ENCODE data around the gene DGUOK. TPM values are rescaled to one million over a fixed set of nuclear protein-coding genes. Genes with fewer than 3 reads are reported as not detected.

Gene DGUOK
- total RNA-seq, 1 experiment from 2014 or later, result 94.7 TPM

Other genes with a start within 250 kb of the DGUOK start
- gene TPRKB, start 189.5 kb upstream of the DGUOK start, total RNA-seq (2014; rRNA removed; shearing (Covaris generic)), result 52.8 and 85.2 TPM in 2 replicates
- 30.3 and 40.4 TPM in 2 replicates for gene DUSP11, start 146.8 kb upstream of the DGUOK start, total RNA-seq (2014; rRNA removed; shearing (Covaris generic))
- 0.03 TPM in 1 of 2 replicates, not detected in the other for gene C2orf78, start 142.7 kb upstream of the DGUOK start, total RNA-seq (2014; rRNA removed; shearing (Covaris generic))
- 61.6 and 76.6 TPM in 2 replicates for gene STAMBP, start 97.9 kb upstream of the DGUOK start, total RNA-seq (2014; rRNA removed; shearing (Covaris generic))
- gene ACTG2, start 33.9 kb upstream of the DGUOK start, total RNA-seq (2014; rRNA removed; shearing (Covaris generic)), result 78.8 and 135 TPM in 2 replicates
- 2.1 and 2.4 TPM in 2 replicates for gene TET3, start 58.0 kb downstream of the DGUOK start, total RNA-seq (2014; rRNA removed; shearing (Covaris generic))
- gene BOLA3, start 221.0 kb downstream of the DGUOK start, total RNA-seq (2014; rRNA removed; shearing (Covaris generic)), result 130 and 179 TPM in 2 replicates